ENCODE measurements around the gene CARD11.

CARD11 gene

DNA sequence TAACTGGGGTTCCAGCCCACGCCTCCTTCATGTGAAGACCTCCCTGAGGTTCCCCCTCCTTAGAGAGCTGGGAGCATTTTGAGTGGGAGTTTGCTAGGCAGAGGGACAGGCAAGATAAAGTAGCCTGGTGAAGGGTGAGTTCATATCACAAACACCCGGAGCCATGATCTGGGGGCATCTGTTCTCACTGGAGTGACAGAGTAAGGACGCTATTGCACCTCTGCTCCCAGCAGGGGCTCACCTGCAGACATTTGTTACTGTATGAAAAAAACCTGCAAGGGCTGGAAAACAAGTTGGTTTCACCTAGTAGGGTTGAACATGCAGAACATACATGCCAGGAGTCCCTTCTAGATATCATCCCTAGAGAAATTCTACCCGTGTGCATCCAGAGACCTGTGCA is 88.4 kb downstream of the CARD11 start:
- in situ Hi-C loops (cut with HindIII; ENCODE audit: low pct_ligation_motif_present, low sequenced_read_pairs), result no loop called here
- no peak overlapping the region for H3K4me3 ChIP-seq (ENCODE audit: low read depth, low read length)
- DNase-seq, result no peak
- H3K36me3 ChIP-seq (replicated peaks), result no peaks in the 10 kb centered on the region
- no peaks in the 10 kb centered on the region for H3K27me3 ChIP-seq (replicated peaks)
- TF ChIP-seq, protein P1, sequence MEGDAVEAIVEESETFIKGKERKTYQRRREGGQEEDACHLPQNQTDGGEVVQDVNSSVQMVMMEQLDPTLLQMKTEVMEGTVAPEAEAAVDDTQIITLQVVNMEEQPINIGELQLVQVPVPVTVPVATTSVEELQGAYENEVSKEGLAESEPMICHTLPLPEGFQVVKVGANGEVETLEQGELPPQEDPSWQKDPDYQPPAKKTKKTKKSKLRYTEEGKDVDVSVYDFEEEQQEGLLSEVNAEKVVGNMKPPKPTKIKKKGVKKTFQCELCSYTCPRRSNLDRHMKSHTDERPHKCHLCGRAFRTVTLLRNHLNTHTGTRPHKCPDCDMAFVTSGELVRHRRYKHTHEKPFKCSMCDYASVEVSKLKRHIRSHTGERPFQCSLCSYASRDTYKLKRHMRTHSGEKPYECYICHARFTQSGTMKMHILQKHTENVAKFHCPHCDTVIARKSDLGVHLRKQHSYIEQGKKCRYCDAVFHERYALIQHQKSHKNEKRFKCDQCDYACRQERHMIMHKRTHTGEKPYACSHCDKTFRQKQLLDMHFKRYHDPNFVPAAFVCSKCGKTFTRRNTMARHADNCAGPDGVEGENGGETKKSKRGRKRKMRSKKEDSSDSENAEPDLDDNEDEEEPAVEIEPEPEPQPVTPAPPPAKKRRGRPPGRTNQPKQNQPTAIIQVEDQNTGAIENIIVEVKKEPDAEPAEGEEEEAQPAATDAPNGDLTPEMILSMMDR (IDR thresholded peaks at IDR 0.05; ENCODE audit: low read depth, low read length, missing control alignments), result no peak
- no peak overlapping the region for H3K27ac ChIP-seq

DNA sequence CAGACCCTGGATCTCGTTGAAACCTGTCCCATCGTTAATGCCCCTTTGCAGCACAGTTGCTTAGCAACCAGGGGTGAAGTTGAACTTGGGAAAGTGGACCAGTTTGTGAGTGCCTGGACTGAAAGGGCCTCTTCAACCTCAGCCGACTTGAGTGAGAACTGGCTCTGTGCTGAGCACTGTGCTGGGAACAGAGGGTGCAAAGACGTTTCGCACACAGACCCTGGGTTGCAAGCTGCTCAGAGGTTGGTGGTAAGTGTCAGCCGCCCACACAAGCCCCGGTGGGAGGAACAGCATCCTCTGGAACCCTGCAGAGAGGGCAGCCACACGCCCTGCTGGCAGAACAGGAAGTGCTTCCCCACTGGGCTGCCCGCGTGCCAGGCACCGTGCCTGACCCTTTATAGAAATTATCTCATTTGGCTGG is 89.2 kb downstream of the CARD11 start:
- no peak overlapping the region for H3K4me3 ChIP-seq (ENCODE audit: low read depth, low read length)
- H3K36me3 ChIP-seq (replicated peaks), result no peaks in the 10 kb centered on the region
- no peak for DNase-seq
- TF ChIP-seq, protein P1 (IDR thresholded peaks at IDR 0.05; ENCODE audit: low read depth, low read length, missing control alignments), result no peak
- in situ Hi-C loops (cut with HindIII; ENCODE audit: low pct_ligation_motif_present, low sequenced_read_pairs), result no loop called here
- no peak overlapping the region for H3K27ac ChIP-seq
- no peaks in the 10 kb centered on the region for H3K27me3 ChIP-seq (replicated peaks)

DNA sequence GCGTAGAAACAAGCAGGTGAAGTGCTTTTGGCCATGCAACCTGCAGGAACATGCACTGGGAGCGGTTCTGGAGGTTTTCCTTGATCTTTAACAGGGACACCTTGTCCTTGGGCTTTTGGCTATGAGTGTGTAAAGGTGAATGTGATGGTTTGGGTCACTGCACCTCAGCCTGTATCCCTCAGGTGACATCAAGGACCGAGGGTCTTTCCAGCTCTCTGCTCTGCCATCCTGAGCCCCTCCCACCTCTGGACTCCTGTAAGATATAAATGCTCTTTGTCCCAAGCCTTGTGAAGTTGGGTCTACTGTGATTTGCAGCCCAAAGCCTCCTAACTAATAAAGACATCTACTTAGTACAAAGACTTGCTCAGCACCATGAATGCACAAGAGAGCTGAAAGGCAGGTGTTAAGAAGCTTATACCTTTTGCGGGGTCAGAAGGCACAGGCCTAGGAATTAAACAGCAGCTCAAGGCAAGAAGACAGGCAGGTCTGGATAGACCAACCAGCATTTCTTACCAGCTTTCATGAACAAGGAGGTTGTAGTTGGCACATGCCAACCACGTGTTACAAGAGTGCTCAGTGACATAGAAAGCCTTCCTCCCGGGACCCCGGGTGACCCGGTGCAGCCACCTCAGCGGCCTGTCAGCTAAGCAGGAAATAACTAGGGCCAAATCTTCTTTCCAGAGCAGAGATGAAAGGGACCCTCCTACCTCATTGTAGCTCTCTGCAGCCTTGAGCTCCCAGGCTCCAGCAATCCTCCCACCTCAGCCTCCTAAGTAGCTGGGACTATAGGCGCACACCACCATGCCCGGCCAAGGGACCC is 89.9 kb downstream of the CARD11 start:
- in situ Hi-C loops (cut with HindIII; ENCODE audit: low pct_ligation_motif_present, low sequenced_read_pairs), result no loop called here
- Histone ChIP-seq H3K27me3 (replicated peaks) (no peaks in the 10 kb centered on the region), H3K36me3 (replicated peaks) (no peaks in the 10 kb centered on the region), H3K27ac (no peak overlapping the region), H3K4me3 (ENCODE audit: low read depth, low read length) (no peak overlapping the region)
- DNase-seq, result no peak
- TF ChIP-seq, protein P1 (IDR thresholded peaks at IDR 0.05; ENCODE audit: low read depth, low read length, missing control alignments), result no peak

- no peak for DNase-seq
- Histone ChIP-seq H3K27ac (no peak overlapping the region), H3K27me3 (replicated peaks) (no peaks in the 10 kb centered on the region), H3K4me3 (ENCODE audit: low read depth, low read length) (no peak overlapping the region), H3K36me3 (replicated peaks) (no peaks in the 10 kb centered on the region)
- TF ChIP-seq, protein P1 (IDR thresholded peaks at IDR 0.05; ENCODE audit: low read depth, low read length, missing control alignments), result no peak
- in situ Hi-C loops (cut with HindIII; ENCODE audit: low pct_ligation_motif_present, low sequenced_read_pairs), result no loop called here
These were observed 90.6 kb downstream of the CARD11 start for GRCh38 chr7:2953099-2953498.

DNA sequence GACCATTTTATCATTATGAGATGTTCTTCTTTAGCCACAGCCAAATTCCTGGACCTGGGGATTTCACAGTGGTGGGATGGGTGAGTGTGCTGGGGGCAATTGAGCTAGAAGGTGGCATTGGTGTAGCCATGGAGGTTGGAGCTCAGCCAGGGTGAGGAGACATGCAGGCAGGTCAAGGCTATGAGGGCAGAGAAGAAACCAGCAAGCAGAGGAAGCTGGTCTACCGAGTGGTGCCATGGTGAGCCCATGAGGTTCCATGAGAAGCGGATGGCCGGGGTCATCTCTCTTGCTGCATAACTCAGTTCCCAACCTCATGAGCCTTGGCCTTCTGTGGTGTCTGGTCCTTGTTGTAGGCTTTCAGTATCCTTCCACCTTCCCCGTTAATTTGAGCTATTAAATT is 91.4 kb downstream of the CARD11 start:
- TF ChIP-seq, protein P1 (IDR thresholded peaks at IDR 0.05; ENCODE audit: low read depth, low read length, missing control alignments), result no peak
- H3K27me3 ChIP-seq (replicated peaks), result no peaks in the 10 kb centered on the region
- in situ Hi-C loops (cut with HindIII; ENCODE audit: low pct_ligation_motif_present, low sequenced_read_pairs), result no loop called here
- H3K4me3 ChIP-seq (ENCODE audit: low read depth, low read length), result no peak overlapping the region
- H3K27ac ChIP-seq, result no peak overlapping the region
- no peak for DNase-seq
- no peaks in the 10 kb centered on the region for H3K36me3 ChIP-seq (replicated peaks)

- in situ Hi-C loops (cut with HindIII; ENCODE audit: low pct_ligation_motif_present, low sequenced_read_pairs), result no loop called here
- no peaks in the 10 kb centered on the region for H3K36me3 ChIP-seq (replicated peaks)
- no peak overlapping the region for H3K4me3 ChIP-seq (ENCODE audit: low read depth, low read length)
- H3K27me3 ChIP-seq (replicated peaks), result no peaks in the 10 kb centered on the region
- TF ChIP-seq, protein P1 (IDR thresholded peaks at IDR 0.05; ENCODE audit: low read depth, low read length, missing control alignments), result no peak
- no peak for DNase-seq
- no peak overlapping the region for H3K27ac ChIP-seq
These were observed 93.1 kb downstream of the CARD11 start for GRCh38 chr7:2950578-2950977.

All from brain microvascular endothelial cell (primary cell).